Heart right ventricle (tissue), 16 donors: Measurements from ENCODE around the gene COPRS. TPM values are rescaled to one million over a fixed set of nuclear protein-coding genes. Genes with fewer than 3 reads are reported as not detected.
A peak's percentile ranks its signal among the peaks of the same experiment; 100 is the strongest.
"Not testable (repeated sequence)": the region's sequence is repeated elsewhere in the genome, so short reads cannot be mapped to it uniquely, and the experiment has no call there.

Experiments used
- ATAC-seq, 8 donors: fragments of 200-7000 bp; cut with Tn5 transposase; one replicate each; pipeline ENCODE4 v1.9.1; 2020; ENCODE audit warnings: mild to moderate bottlenecking in 8 of 8, moderate library complexity in 8 of 8, moderate number of reproducible peaks in 1 of 8
- DNase-seq, 2 donors: peaks; one replicate each; pipeline ENCODE4 v3.0.0-alpha.2; 2020
- H3K27ac ChIP-seq, 10 donors: fragments of 200-600 bp; sonication (generic) in 2 of 10; one replicate each; pipeline versions ENCODE4 v1.5.0 to v1.8.0; 2020 to 2022; ENCODE audit warnings: mild to moderate bottlenecking in 3 of 10
- H3K27me3 ChIP-seq, 7 donors: fragments of 200-600 bp; one replicate each; pipeline ENCODE4 v1.8.0; 2021 to 2022; ENCODE audit warnings: mild to moderate bottlenecking in 2 of 7
- H3K36me3 ChIP-seq, 9 donors: fragments of 200-600 bp; sonication (generic) in 1 of 9; one replicate each; pipeline versions ENCODE4 v1.5.0 to v1.8.0; 2020 to 2022; ENCODE audit warnings: mild to moderate bottlenecking in 2 of 9
- H3K4me1 ChIP-seq, 9 donors: fragments of 200-600 bp; sonication (generic) in 1 of 9; one replicate each; pipeline versions ENCODE4 v1.5.0 to v1.8.0; 2020 to 2022; ENCODE audit warnings: mild to moderate bottlenecking in 4 of 9
- H3K4me3 ChIP-seq, 10 donors: fragments of 200-600 bp; sonication (generic) in 2 of 10; one replicate each; pipeline versions ENCODE4 v1.5.0 to v1.8.0; 2020 to 2022; ENCODE audit warnings: mild to moderate bottlenecking in 7 of 10, moderate library complexity in 2 of 10
- H3K9me3 ChIP-seq, 11 donors: fragments of 200-600 bp in 10 of 11; sonication (generic) in 2 of 11; one replicate each; pipeline versions ENCODE4 v1.5.0 to v1.8.0; 2013 to 2022; ENCODE audit warnings: mild to moderate bottlenecking in 2 of 11, control low read depth in 1 of 11, moderate library complexity in 1 of 11
- WGBS, 2 donors: extraction: QIAGEN DNeasy Blood & Tissue Kit; methylation state at CpG; one replicate each; pipeline ENCODE4 v1.1.7; 2013; ENCODE audit warnings: inconsistent platforms in 1 of 2; 5-methylcytosine and 5-hydroxymethylcytosine counted together
- intact Hi-C, 10 donors: fragments of 100-400 bp; cut with DNase I; formaldehyde crosslinking; loops; one replicate each; pipeline versions ENCODE4 v1.11.1 to v1.14.2; 2022
- polyA plus RNA-seq, 2 donors: library from polyadenylated mRNA; stranded (reverse); fragments of 200-250 nt; gene quantifications; one replicate each; pipeline ENCODE4 v1.2.3, GENCODE V29; 2013
- total RNA-seq, 10 donors: library from RNA; stranded (reverse); fragmentation: NEBNext Ultra II Directional in 3 of 10; extraction: Animal tissue kit (Norgen Biotek cat#: 25700) in 3 of 10; gene quantifications; one replicate each; pipeline versions ENCODE4 v1.2.1 to v1.2.4, GENCODE V29; 2021 to 2023
- TF ChIP-seq, protein P1 (sequence below), 9 donors: fragments of 200-600 bp; sonication (generic) in 2 of 9; IDR thresholded peaks; one replicate each; pipeline versions ENCODE4 v1.5.0 to v1.8.0; 2021 to 2022; ENCODE audit warnings: antibody characterized with exemption in 9 of 9, mild to moderate bottlenecking in 5 of 9, moderate library complexity in 1 of 9
- donor health status: Arrhythmogenic right ventricular cardiomyopathy.
- donor health status: ischemic (EF 13 %, LVEDD 7.1; RV severe dilation, severe dysfunction).
- donor health status: healthy with polysubstance abuse.
- donor health status: DM: no; HTN: yes; CAD: no.
- donor health status: DM: no; HTN: no; CAD: no.
- donor health status: ischemic (EF 25% LVEDD 6.9; RV normal size, moderate dysfunction).
- donor health status: ischemic (EF 25% LVEDD 5.7; RV mildly dilated, moderate dysfunction).
- donor health status: healthy.
- donor health status: DM: yes; HTN: yes; CAD: no.
- donor health status: Ischemic cardiomyopathy.
- donor health status: ischemic (EF 35%, LVEDD 5.7; RV mildly dilated, moderate dysfunction).
- donor health status: nonischemic (EF 11% LVEDD 7.7; RV severe dilation, severe dysfunction).
- donor health status: DM: yes; HTN: yes; CAD: no.
- donor health status: PGD.
- donor health status: ischemic (EF 29% LVEDD 5.4; RV normal size, mild dysfunction).
- donor health status: nonischemic (EF 23%, LVEDD 6.1; RV moderate dilation, normal function).

The COPRS gene
- total and polyA plus RNA-seq, 12 donors = 41.3 to 87.5 (median 48.0) TPM

DNA sequence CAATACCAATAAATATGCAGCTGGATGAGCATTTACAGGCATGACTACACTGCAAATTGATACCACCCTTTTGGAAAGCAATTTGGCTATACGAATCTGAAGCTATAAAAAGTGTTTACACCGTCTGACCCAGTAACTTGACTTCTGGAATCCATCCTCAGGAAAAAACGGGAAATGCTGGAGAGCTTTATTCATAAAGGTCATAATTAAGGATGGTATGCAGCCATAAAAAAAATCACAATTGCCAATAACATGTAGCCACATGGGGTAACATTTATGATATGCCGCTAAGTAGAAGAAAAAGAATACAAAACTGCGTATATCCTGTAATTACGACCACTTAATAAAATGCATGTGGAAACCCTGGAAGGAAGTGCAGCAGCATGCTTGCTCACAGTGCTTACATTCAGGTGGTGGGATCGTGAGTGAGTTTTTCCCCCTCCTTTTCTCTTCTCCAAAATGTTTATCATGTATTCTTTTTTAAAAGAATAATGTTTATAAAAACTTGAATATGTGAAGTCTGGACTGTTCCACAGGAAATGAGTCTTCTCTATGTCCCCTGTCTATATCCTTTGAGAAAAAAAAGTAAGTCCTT is 34.2 kb downstream of the COPRS start:
- Histone ChIP-seq H3K27me3 (no peaks in the 10 kb centered on the region), H3K4me3 (no peak overlapping the region), H3K9me3 (no peaks in the 10 kb centered on the region), H3K27ac (no peak overlapping the region), H3K4me1 (peaks cover 0 to 6% (median 0%) of the 10 kb centered on the region in 9 donors), H3K36me3 (no peaks in the 10 kb centered on the region)
- WGBS, 2 donors = 61 to 62% methylated on average over 7 of the region's 7 CpGs
- ATAC-seq (no peak), DNase-seq (no peak)
- intact Hi-C loops = no loop called here
- TF ChIP-seq, protein P1, sequence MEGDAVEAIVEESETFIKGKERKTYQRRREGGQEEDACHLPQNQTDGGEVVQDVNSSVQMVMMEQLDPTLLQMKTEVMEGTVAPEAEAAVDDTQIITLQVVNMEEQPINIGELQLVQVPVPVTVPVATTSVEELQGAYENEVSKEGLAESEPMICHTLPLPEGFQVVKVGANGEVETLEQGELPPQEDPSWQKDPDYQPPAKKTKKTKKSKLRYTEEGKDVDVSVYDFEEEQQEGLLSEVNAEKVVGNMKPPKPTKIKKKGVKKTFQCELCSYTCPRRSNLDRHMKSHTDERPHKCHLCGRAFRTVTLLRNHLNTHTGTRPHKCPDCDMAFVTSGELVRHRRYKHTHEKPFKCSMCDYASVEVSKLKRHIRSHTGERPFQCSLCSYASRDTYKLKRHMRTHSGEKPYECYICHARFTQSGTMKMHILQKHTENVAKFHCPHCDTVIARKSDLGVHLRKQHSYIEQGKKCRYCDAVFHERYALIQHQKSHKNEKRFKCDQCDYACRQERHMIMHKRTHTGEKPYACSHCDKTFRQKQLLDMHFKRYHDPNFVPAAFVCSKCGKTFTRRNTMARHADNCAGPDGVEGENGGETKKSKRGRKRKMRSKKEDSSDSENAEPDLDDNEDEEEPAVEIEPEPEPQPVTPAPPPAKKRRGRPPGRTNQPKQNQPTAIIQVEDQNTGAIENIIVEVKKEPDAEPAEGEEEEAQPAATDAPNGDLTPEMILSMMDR (IDR thresholded peaks at IDR 0.05) = no peak

GRCh38 chr17:31823014-31823413 is 36.0 kb downstream of the COPRS start:
- no peaks in the 10 kb centered on the region for H3K36me3 ChIP-seq
- no peak overlapping the region for H3K4me3 ChIP-seq
- no peak for DNase-seq
- no peaks in the 10 kb centered on the region for H3K27me3 ChIP-seq
- intact Hi-C loops = no loop called here
- TF ChIP-seq, protein P1 (IDR thresholded peaks at IDR 0.05) = no peak
- peaks cover 0 to 6% (median 0%) of the 10 kb centered on the region in 9 donors for H3K4me1 ChIP-seq
- H3K27ac ChIP-seq = no peak overlapping the region
- peaks cover 0 to 4% (median 0%) of the 10 kb centered on the region in 11 donors for H3K9me3 ChIP-seq
- WGBS, 2 donors = 71 to 74% methylated on average over 3 of the region's 3 CpGs
- no peak for ATAC-seq

DNA sequence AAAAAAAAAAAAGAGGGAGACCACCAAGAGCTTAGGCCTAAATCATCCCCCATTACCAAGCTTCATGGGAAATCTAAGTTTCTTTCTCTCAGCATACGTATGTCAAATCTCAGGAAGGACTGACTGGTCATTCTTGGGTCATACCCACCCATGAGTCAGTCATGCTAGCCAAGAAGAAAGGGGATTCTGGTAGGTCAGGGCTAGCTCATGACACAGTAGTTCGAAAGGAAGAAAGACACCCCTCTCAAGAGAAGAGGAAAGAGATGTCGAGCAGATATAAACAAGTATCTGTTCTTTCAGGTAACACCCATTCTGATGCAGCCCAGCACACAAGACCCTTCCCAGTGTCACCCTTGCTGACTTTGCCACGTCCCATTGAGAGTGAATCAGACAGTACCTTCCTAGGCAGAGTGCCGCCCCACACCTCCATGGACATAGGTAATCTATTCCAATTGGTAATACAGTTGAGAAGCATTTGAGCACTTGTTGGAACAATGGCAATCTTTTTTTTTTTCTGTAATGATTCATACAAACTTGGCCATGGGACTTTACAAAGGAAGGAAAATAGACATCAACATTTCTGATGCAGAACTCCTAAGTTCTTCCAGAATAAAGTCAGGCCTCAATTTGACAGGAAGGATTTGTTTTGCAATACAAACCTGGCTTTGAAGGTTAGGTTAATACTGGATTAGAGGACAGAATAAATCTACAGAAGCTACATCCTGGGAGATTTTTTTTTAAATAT is 38.2 kb downstream of the COPRS start:
- WGBS, 2 donors = 85 to 89% methylated on average over 5 of the region's 5 CpGs
- no peaks in the 10 kb centered on the region for H3K27me3 ChIP-seq
- intact Hi-C loops = no loop called here
- no peaks in the 10 kb centered on the region for H3K36me3 ChIP-seq
- TF ChIP-seq, protein P1 (IDR thresholded peaks at IDR 0.05) = no peak
- H3K4me1 ChIP-seq = peaks cover 0 to under 1% (median 0%) of the 10 kb centered on the region in 9 donors
- H3K9me3 ChIP-seq = peaks cover 0 to 4% (median 0%) of the 10 kb centered on the region in 11 donors
- no peak for ATAC-seq
- DNase-seq = no peak
- peak overlapping the region in 1 of 10 donors; percentile 15 for H3K27ac ChIP-seq
- H3K4me3 ChIP-seq = no peak overlapping the region

DNA sequence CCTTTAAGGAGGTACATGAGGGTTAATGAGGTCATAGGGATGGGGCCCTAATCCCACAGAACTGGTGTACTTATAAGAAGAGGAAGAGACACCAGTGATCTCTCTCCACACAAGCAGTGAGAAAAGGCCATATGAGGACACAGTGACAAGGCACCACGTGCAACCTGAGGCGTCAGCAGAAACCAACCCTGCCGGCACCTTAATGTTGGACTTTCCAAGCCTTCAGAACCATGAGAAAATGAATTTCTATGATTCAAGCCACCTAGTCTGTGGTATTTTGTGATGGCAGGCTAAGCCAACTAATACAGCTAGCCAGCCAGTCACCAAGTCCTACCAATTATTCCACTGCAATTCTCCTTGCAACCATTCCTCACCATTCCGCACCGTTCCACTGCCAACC is 39.5 kb downstream of the COPRS start:
- WGBS, 2 donors = 93 to 99% methylated on average over 5 of the region's 5 CpGs

DNA sequence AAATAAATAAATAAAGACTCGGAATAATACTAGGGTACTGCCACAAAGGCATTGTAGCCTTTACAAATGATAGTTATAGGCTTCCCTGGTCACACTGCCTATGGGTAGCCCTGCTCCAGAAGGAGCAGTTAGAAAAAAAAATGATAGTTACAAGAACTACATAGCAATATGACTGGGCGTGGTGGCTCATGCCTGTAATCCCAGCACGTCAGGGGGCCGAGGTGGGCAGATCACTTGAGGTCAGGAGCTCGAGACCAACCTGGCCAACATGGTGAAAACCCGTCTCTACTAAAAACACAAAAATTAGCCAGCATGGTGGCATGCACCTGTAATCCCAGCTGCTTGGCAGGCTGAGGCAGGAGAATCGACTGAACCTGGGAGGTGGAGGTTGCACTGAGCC is 40.2 kb downstream of the COPRS start:
- intact Hi-C loops, H3K9me3 ChIP-seq, H3K36me3 ChIP-seq, DNase-seq, H3K27me3 ChIP-seq, H3K4me3 ChIP-seq, H3K4me1 ChIP-seq, H3K27ac ChIP-seq, ATAC-seq: not testable (repeated sequence)
- WGBS, 2 donors = 93 to 96% methylated on average over 7 of the region's 7 CpGs

More for the DNA sequence above, 39.5 kb downstream of the COPRS start:
- no peaks in the 10 kb centered on the region for H3K27me3 ChIP-seq
- no peak overlapping the region for H3K4me3 ChIP-seq
- no peaks in the 10 kb centered on the region for H3K36me3 ChIP-seq
- ATAC-seq (no peak), DNase-seq (no peak)
- H3K27ac ChIP-seq = no peak overlapping the region
- TF ChIP-seq, protein P1 (IDR thresholded peaks at IDR 0.05) = no peak
- intact Hi-C loops = no loop called here
- H3K4me1 ChIP-seq = no peaks in the 10 kb centered on the region
- H3K9me3 ChIP-seq = peaks cover 0 to 4% (median 0%) of the 10 kb centered on the region in 11 donors
